Thoracic aorta (tissue), 2 donors: ENCODE results near the gene IL17B. TPM values are rescaled to one million over a fixed set of nuclear protein-coding genes. Genes with fewer than 3 reads are reported as not detected.
A peak's percentile ranks its signal among the peaks of the same experiment; 100 is the strongest.

ENCODE experiments used
- ATAC-seq: fragments of 150-250 bp; one replicate; pipeline ENCODE4 v1.8.0; 2017; ENCODE audit warnings: low read depth; ENCODE audit not compliant: insufficient number of reproducible peaks, low FRiP score
- DNase-seq: peaks from one replicate; pipeline ENCODE4 v3.0.0-alpha.2; 2020; ENCODE audit warnings: low spot score
- H3K27ac ChIP-seq, 2 donors: fragments of 200-600 bp; sonication (generic); 1 replicate in 1 of 2; 2 replicates in 1 of 2; pipeline ENCODE4 v1.5.1; 2016; ENCODE audit warnings: mild to moderate bottlenecking in 2 of 2, moderate library complexity in 2 of 2
- H3K27me3 ChIP-seq: fragments of 200-600 bp; sonication (generic); replicated peaks from 2 replicates; pipeline ENCODE4 v1.6.0; 2016; ENCODE audit warnings: mild to moderate bottlenecking; ENCODE audit not compliant: insufficient read depth
- H3K36me3 ChIP-seq: fragments of 200-600 bp; sonication (generic); one replicate; pipeline ENCODE4 v1.5.1; 2016
- H3K4me1 ChIP-seq, 2 donors: fragments of 200-600 bp; sonication (generic); 1 replicate in 1 of 2; 2 replicates in 1 of 2; pipeline versions ENCODE4 v1.5.1 to v1.6.0; 2016; ENCODE audit warnings: low read depth in 2 of 2, mild to moderate bottlenecking in 1 of 2; ENCODE audit not compliant: control insufficient read depth in 1 of 2
- H3K4me3 ChIP-seq: fragments of 200-600 bp; sonication (generic); 2 replicates; pipeline ENCODE4 v1.5.1; 2016; ENCODE audit warnings: mild to moderate bottlenecking
- H3K9me3 ChIP-seq: fragments of 200-600 bp; sonication (generic); 2 replicates; pipeline ENCODE4 v1.5.1; 2016
- CTCF ChIP-seq: fragments of 200-600 bp; sonication (generic); IDR thresholded peaks from one replicate; pipeline ENCODE4 v1.5.1; 2019; ENCODE audit warnings: antibody characterized with exemption
- total RNA-seq, 2 donors: library from RNA; depleted of rRNA; stranded (reverse); fragments of >200 nt; gene quantifications; one replicate each; pipeline versions ENCODE4 v1.1.0 to v1.2.3, GENCODE V29; 2016

IL17B gene
- total RNA-seq, 2 donors from 2014 or later: 1.9 to 7.1 TPM

DNA sequence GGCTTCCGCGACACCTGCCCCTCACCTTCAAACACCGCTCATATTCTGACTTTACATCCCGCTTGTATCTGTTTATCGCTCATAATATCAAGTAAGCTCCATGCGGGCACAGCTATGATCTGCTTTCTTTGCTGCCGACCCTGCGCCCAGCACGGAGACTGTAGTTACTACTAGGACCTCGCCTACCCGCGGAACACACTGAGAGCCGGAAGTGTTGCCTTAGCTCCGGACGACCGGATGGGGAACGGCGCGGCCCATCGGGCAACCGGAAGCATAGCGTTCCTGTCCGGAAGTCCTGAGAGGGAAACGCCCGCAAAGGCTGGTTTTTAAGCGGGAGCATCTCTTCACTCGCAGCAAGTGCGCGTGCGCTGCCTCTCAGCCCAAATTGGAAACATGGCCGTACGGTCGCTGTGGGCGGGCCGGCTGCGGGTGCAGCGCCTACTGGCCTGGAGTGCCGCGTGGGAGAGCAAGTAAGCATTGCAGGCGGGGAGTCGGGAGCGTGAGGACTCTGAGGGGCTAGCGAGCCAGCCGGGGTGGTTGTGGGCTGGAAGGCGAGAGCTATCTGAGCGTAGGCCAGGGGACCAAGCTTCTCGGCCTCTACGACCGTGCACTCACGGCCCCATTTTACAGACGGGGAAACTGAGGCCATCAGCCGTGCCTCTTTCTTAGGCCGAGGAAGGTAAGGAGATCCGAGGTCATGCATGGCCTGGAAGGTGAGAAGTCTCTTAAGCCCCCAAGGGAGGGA, 33.8 kb downstream of the IL17B start, which contains the start of gene GRPEL2:
GRPEL2 (plus strand) TSS at position 353 of the 745 bp plus-strand sequence; CDS start at position 394, 41 bp downstream.
- no peaks in the 10 kb centered on the region for H3K9me3 ChIP-seq
- ATAC-seq (peak; percentile 82), DNase-seq (peak; percentile 85)
- peak within 1 kb of the TSS; percentile 50 to 85 for H3K27ac ChIP-seq
- peaks cover 18% of the 10 kb centered on the region for H3K36me3 ChIP-seq
- H3K27me3 ChIP-seq: no peaks in the 10 kb centered on the region
- no peak for TF ChIP-seq CTCF
- H3K4me1 ChIP-seq: peaks cover 8 to 9% of the 10 kb centered on the region in 2 donors
- peak within 1 kb of the TSS; percentile 84 for H3K4me3 ChIP-seq

- TF ChIP-seq CTCF: no peak
- peaks cover 8% of the 10 kb centered on the region for H3K36me3 ChIP-seq
- peaks cover 8 to 9% of the 10 kb centered on the region in 2 donors for H3K4me1 ChIP-seq
- no peaks in the 10 kb centered on the region for H3K9me3 ChIP-seq
- DNase-seq (no peak), ATAC-seq (no peak)
- no peak overlapping the region for H3K27ac ChIP-seq
- no peaks in the 10 kb centered on the region for H3K27me3 ChIP-seq
- peak overlapping the region; percentile 84 for H3K4me3 ChIP-seq
Observed at GRCh38 chr5:149344151-149344550, 34.9 kb downstream of the IL17B start.

DNA sequence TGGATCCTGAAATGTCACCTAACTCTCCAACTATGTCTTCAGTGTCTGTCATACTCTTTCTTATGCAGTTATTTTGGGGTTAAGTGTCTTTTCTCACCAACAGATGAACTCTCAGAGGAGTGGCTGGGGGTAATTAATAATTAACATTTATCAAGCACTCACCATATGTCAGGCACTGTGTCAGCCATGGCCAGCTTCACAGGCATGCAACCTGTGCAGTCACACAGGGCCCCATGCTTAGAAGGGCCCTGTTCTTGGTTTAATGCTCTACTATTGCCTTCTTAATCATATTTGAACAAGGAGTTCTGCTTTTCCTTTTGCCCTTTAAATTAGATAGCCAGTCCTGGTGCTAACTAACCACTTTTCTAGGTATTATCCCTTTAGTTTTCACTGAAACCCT, 37.2 kb downstream of the IL17B start:
- Histone ChIP-seq H3K27ac (no peak overlapping the region), H3K36me3 (no peaks in the 10 kb centered on the region), H3K9me3 (no peaks in the 10 kb centered on the region), H3K4me1 (peaks cover 8 to 9% of the 10 kb centered on the region in 2 donors), H3K4me3 (no peak overlapping the region), H3K27me3 (no peaks in the 10 kb centered on the region)
- ATAC-seq (no peak), DNase-seq (no peak)
- TF ChIP-seq CTCF: no peak

- H3K9me3 ChIP-seq: no peaks in the 10 kb centered on the region
- H3K4me1 ChIP-seq: peaks cover 3% of the 10 kb centered on the region in 2 donors
- no peaks in the 10 kb centered on the region for H3K36me3 ChIP-seq
- ATAC-seq (no peak), DNase-seq (no peak)
- H3K27me3 ChIP-seq: no peaks in the 10 kb centered on the region
- no peak for TF ChIP-seq CTCF
- H3K4me3 ChIP-seq: no peak overlapping the region
- no peak overlapping the region for H3K27ac ChIP-seq
Observed at GRCh38 chr5:149340920-149341319, 38.2 kb downstream of the IL17B start.

GRCh38 chr5:149338364-149338763, 40.7 kb downstream of the IL17B start:
- H3K36me3 ChIP-seq: no peaks in the 10 kb centered on the region
- no peaks in the 10 kb centered on the region for H3K9me3 ChIP-seq
- H3K27me3 ChIP-seq: no peaks in the 10 kb centered on the region
- ATAC-seq (no peak), DNase-seq (no peak)
- H3K27ac ChIP-seq: no peak overlapping the region
- H3K4me3 ChIP-seq: no peak overlapping the region
- no peaks in the 10 kb centered on the region for H3K4me1 ChIP-seq
- TF ChIP-seq CTCF: no peak
